Stimulated activated naive CD8-positive, alpha-beta T cell treated with anti-CD3 and anti-CD28 coated beads, Interleukin-15, amount 100 ng/mL, for 72 hours (primary cell): ENCODE measurements around the gene POLR3A.

Experiments
- ATAC-seq: fragments of 150-1000 bp; cut with Tn5 transposase; 2 replicates; pipeline ENCODE4 v1.10.0; 2021; ENCODE audit warnings: mild to moderate bottlenecking, moderate library complexity
- DNase-seq, 2 donors: peaks; one replicate each; pipeline ENCODE4 v3.0.0; 2021 to 2022
- H3K27ac Mint-ChIP-seq, 2 donors: one replicate each; pipeline ENCODE4 v1.8.0; 2022; ENCODE audit warnings: mild to moderate bottlenecking in 2 of 2, mixed read lengths in 2 of 2, moderate library complexity in 2 of 2
- H3K27me3 Mint-ChIP-seq: one replicate; pipeline ENCODE4 v1.8.0; 2022; ENCODE audit warnings: mixed read lengths
- H3K4me1 Mint-ChIP-seq: one replicate; pipeline ENCODE4 v1.8.0; 2022; ENCODE audit warnings: mild to moderate bottlenecking, mixed read lengths
- H3K4me3 Mint-ChIP-seq, 2 donors: one replicate each; pipeline ENCODE4 v1.8.0; 2022; ENCODE audit warnings: mild to moderate bottlenecking in 2 of 2, mixed read lengths in 2 of 2, moderate library complexity in 1 of 2
- H3K9me3 Mint-ChIP-seq, 2 donors: one replicate each; pipeline ENCODE4 v1.8.0; 2022; ENCODE audit warnings: mixed read lengths in 2 of 2

POLR3A gene

GRCh38 chr10:78038791-78039547, 9.7 kb upstream of the POLR3A start:
- Mint-ChIP-seq H3K4me1 (peaks cover 77% of the 10 kb centered on the region), H3K27ac (peak overlapping the region; percentile 79 to 90), H3K27me3 (no peaks in the 10 kb centered on the region), H3K9me3 (no peaks in the 10 kb centered on the region), H3K4me3 (peak overlapping the region; percentile 45 to 46)
- DNase-seq: no peak
- ATAC-seq: no peak

GRCh38 chr10:78038105-78038504, 8.8 kb upstream of the POLR3A start:
- H3K4me1 Mint-ChIP-seq: peaks cover 72% of the 10 kb centered on the region
- no peak overlapping the region for H3K27ac Mint-ChIP-seq
- ATAC-seq (no peak), DNase-seq (no peak)
- no peaks in the 10 kb centered on the region for H3K9me3 Mint-ChIP-seq
- H3K27me3 Mint-ChIP-seq: no peaks in the 10 kb centered on the region
- H3K4me3 Mint-ChIP-seq: peak overlapping the region; percentile 29 to 83

- no peak for DNase-seq
- Mint-ChIP-seq H3K4me1 (peaks cover 56% of the 10 kb centered on the region), H3K27ac (peak overlapping the region; percentile 8 to 91), H3K4me3 (peak overlapping the region; percentile 83), H3K9me3 (no peaks in the 10 kb centered on the region), H3K27me3 (no peaks in the 10 kb centered on the region)
- no peak for ATAC-seq
Measured at GRCh38 chr10:78035933-78036583, 6.7 kb upstream of the POLR3A start.

GRCh38 chr10:78035437-78035836, 6.1 kb upstream of the POLR3A start:
- no peak for ATAC-seq
- no peak for DNase-seq
- Mint-ChIP-seq H3K27ac (peak overlapping the region in 1 of 2 donors; percentile 95), H3K4me1 (peaks cover 50% of the 10 kb centered on the region), H3K27me3 (no peaks in the 10 kb centered on the region), H3K4me3 (peak overlapping the region; percentile 83), H3K9me3 (no peaks in the 10 kb centered on the region)

- H3K4me3 Mint-ChIP-seq: peak overlapping the region; percentile 83
- peaks cover 49% of the 10 kb centered on the region for H3K4me1 Mint-ChIP-seq
Measured at GRCh38 chr10:78035025-78035424, 5.7 kb upstream of the POLR3A start.

GRCh38 chr10:78033637-78034470, 4.5 kb upstream of the POLR3A start, which contains the start of gene RPS24:
Gene RPS24, plus strand, starts transcription at chr10:78033863. Its CDS starts 39 bp downstream, at chr10:78033902.
- no peaks in the 10 kb centered on the region for H3K9me3 Mint-ChIP-seq
- peaks cover 44% of the 10 kb centered on the region for H3K4me1 Mint-ChIP-seq
- peak; percentile 95 to 96 for DNase-seq
- H3K27me3 Mint-ChIP-seq: no peaks in the 10 kb centered on the region
- ATAC-seq: peak; percentile 90
- peak within 1 kb of the TSS; percentile 88 to 95 for H3K27ac Mint-ChIP-seq
- H3K4me3 Mint-ChIP-seq: peak within 1 kb of the TSS; percentile 83

More at GRCh38 chr10:78035025-78035424, 5.7 kb upstream of the POLR3A start:
- peak overlapping the region; percentile 88 to 95 for H3K27ac Mint-ChIP-seq
- H3K27me3 Mint-ChIP-seq: no peaks in the 10 kb centered on the region
- H3K9me3 Mint-ChIP-seq: no peaks in the 10 kb centered on the region
- ATAC-seq (no peak), DNase-seq (no peak)

- Mint-ChIP-seq H3K9me3 (no peaks in the 10 kb centered on the region), H3K27ac (peak overlapping the region; percentile 34 to 95), H3K4me3 (peak overlapping the region; percentile 83), H3K4me1 (peaks cover 44% of the 10 kb centered on the region), H3K27me3 (no peaks in the 10 kb centered on the region)
- ATAC-seq: no peak
- no peak for DNase-seq
Measured at GRCh38 chr10:78033387-78033636, 4.0 kb upstream of the POLR3A start.

- peak overlapping the region; percentile 98 to 100 for H3K27ac Mint-ChIP-seq
- no peaks in the 10 kb centered on the region for H3K27me3 Mint-ChIP-seq
- no peaks in the 10 kb centered on the region for H3K9me3 Mint-ChIP-seq
- peaks cover 29% of the 10 kb centered on the region for H3K4me1 Mint-ChIP-seq
- ATAC-seq: peak; percentile 29
- peak overlapping the region; percentile 98 to 100 for H3K4me3 Mint-ChIP-seq
- DNase-seq: peak; percentile 12 to 26
Measured at GRCh38 chr10:78028438-78029268, 662 bp downstream of the POLR3A start.

- H3K9me3 Mint-ChIP-seq: no peaks in the 10 kb centered on the region
- peak overlapping the region in 1 of 2 donors; percentile 5 for H3K27ac Mint-ChIP-seq
- peaks cover 29% of the 10 kb centered on the region for H3K4me1 Mint-ChIP-seq
- H3K4me3 Mint-ChIP-seq: no peak overlapping the region
- no peaks in the 10 kb centered on the region for H3K27me3 Mint-ChIP-seq
- ATAC-seq (no peak), DNase-seq (no peak)
Measured at GRCh38 chr10:78025685-78026364, 3.5 kb downstream of the POLR3A start.

- Mint-ChIP-seq H3K27me3 (no peaks in the 10 kb centered on the region), H3K27ac (no peak overlapping the region), H3K9me3 (no peaks in the 10 kb centered on the region), H3K4me1 (peaks cover 22% of the 10 kb centered on the region), H3K4me3 (no peak overlapping the region)
- no peak for DNase-seq
- ATAC-seq: no peak
Measured at GRCh38 chr10:78023741-78024140, 5.6 kb downstream of the POLR3A start.

GRCh38 chr10:78021201-78021600, 8.1 kb downstream of the POLR3A start:
- DNase-seq: no peak
- peak; percentile 72 for ATAC-seq
- Mint-ChIP-seq H3K27ac (peak overlapping the region in 1 of 2 donors; percentile 69), H3K4me3 (no peak overlapping the region), H3K27me3 (no peaks in the 10 kb centered on the region), H3K9me3 (no peaks in the 10 kb centered on the region), H3K4me1 (peaks cover under 1% of the 10 kb centered on the region)

GRCh38 chr10:78019264-78019663, 10.1 kb downstream of the POLR3A start:
- Mint-ChIP-seq H3K4me1 (no peaks in the 10 kb centered on the region), H3K27me3 (no peaks in the 10 kb centered on the region), H3K4me3 (no peak overlapping the region), H3K27ac (no peak overlapping the region), H3K9me3 (no peaks in the 10 kb centered on the region)
- ATAC-seq: no peak
- no peak for DNase-seq

GRCh38 chr10:78017856-78018255, 11.5 kb downstream of the POLR3A start:
- no peaks in the 10 kb centered on the region for H3K9me3 Mint-ChIP-seq
- H3K27ac Mint-ChIP-seq: peak overlapping the region in 1 of 2 donors; percentile 6
- H3K4me1 Mint-ChIP-seq: no peaks in the 10 kb centered on the region
- no peak overlapping the region for H3K4me3 Mint-ChIP-seq
- no peak for ATAC-seq
- H3K27me3 Mint-ChIP-seq: no peaks in the 10 kb centered on the region
- no peak for DNase-seq

GRCh38 chr10:78015546-78015945, 13.8 kb downstream of the POLR3A start:
- no peaks in the 10 kb centered on the region for H3K4me1 Mint-ChIP-seq
- no peaks in the 10 kb centered on the region for H3K27me3 Mint-ChIP-seq
- no peak overlapping the region for H3K27ac Mint-ChIP-seq
- ATAC-seq (no peak), DNase-seq (no peak)
- no peak overlapping the region for H3K4me3 Mint-ChIP-seq
- no peaks in the 10 kb centered on the region for H3K9me3 Mint-ChIP-seq

- Mint-ChIP-seq H3K9me3 (no peaks in the 10 kb centered on the region), H3K4me3 (no peak overlapping the region), H3K27ac (no peak overlapping the region), H3K27me3 (no peaks in the 10 kb centered on the region), H3K4me1 (no peaks in the 10 kb centered on the region)
- no peak for ATAC-seq
- DNase-seq: no peak
Measured at GRCh38 chr10:78013564-78013963, 15.8 kb downstream of the POLR3A start.
